TTC549 (cell line): Measurements from ENCODE around the gene RNF14.
"Not testable (repeated sequence)": the region's sequence is repeated elsewhere in the genome, so short reads cannot be mapped to it uniquely, and the experiment has no call there.

ENCODE experiments used
- FAIRE-seq: peaks from 2 replicates; lab custom pipeline; 2012; peaks lifted over from hg19 to GRCh38; lab: Jason Lieb, UNC

RNF14 gene

GRCh38 chr5:142015781-142016533 lies 47.1 kb downstream of the RNF14 start:
- FAIRE-seq = no peak

GRCh38 chr5:142016556-142016955 lies 47.7 kb downstream of the RNF14 start:
- FAIRE-seq = no peak

GRCh38 chr5:142017832-142018427 lies 49.0 kb downstream of the RNF14 start:
- FAIRE-seq = no peak

GRCh38 chr5:142020122-142020659 lies 51.3 kb downstream of the RNF14 start:
- no peak for FAIRE-seq

- FAIRE-seq = no peak
Measured at GRCh38 chr5:142023836-142024235, 54.9 kb downstream of the RNF14 start.

- FAIRE-seq = peak; percentile 93
Measured at GRCh38 chr5:142024771-142025304, 55.9 kb downstream of the RNF14 start.

- no peak for FAIRE-seq
Measured at GRCh38 chr5:142025637-142026036, 56.7 kb downstream of the RNF14 start.

- no peak for FAIRE-seq
Measured at GRCh38 chr5:142032150-142032549, 63.2 kb downstream of the RNF14 start.

- no peak for FAIRE-seq
Measured at GRCh38 chr5:142032747-142033631, 64.1 kb downstream of the RNF14 start.

- not testable (repeated sequence) for FAIRE-seq
Measured at GRCh38 chr5:142033632-142034567, 65.0 kb downstream of the RNF14 start.

GRCh38 chr5:142034994-142035393 lies 66.1 kb downstream of the RNF14 start:
- FAIRE-seq = no peak

- FAIRE-seq = no peak
Measured at GRCh38 chr5:142036918-142037317, 68.0 kb downstream of the RNF14 start.

- FAIRE-seq = not testable (repeated sequence)
Measured at GRCh38 chr5:142037599-142037998, 68.7 kb downstream of the RNF14 start.

GRCh38 chr5:142038735-142039134 lies 69.8 kb downstream of the RNF14 start:
- no peak for FAIRE-seq
